PC-3 (cell line): ENCODE results near the gene SP140. TPM values are rescaled to one million over a fixed set of nuclear protein-coding genes. Genes with fewer than 3 reads are reported as not detected.

Source experiments
- ATAC-seq: fragments of 200-7000 bp; cut with Tn5 transposase; 2 replicates; pipeline ENCODE4 v1.9.1; 2020; ENCODE audit warnings: mild to moderate bottlenecking, moderate library complexity
- BruUV-seq: library from RNA; stranded (reverse); fragments of 400-500 nt; replicated peaks from 2 replicates; lab custom pipeline; 2021; lab: Mats Ljungman, UMichigan
- CTCF ChIA-PET: fragments of 300-600 bp; sonication (Branson Sonifier 250); formaldehyde crosslinking; loops from one replicate; lab custom pipeline; 2022; ENCODE audit warnings: antibody characterized with exemption; lab: Charles Lee
- POLR2A ChIA-PET: fragments of 300-600 bp; sonication (Branson Sonifier 250); formaldehyde crosslinking; loops from one replicate; lab custom pipeline; 2022; ENCODE audit warnings: antibody characterized with exemption; ENCODE audit not compliant: unreplicated experiment; lab: Charles Lee
- DNase-seq: peaks from one replicate; pipeline ENCODE4 v3.0.0-alpha.2; 2015
- H2AFZ ChIP-seq: fragments of 300-600 bp; sonication (generic); 2 replicates; pipeline ENCODE4 v1.6.0; 2016; ENCODE audit warnings: antibody characterized with exemption, low read length
- H3F3A ChIP-seq: fragments of 300-600 bp; sonication (generic); one replicate; pipeline ENCODE4 v1.6.0; 2017; ENCODE audit warnings: antibody characterized with exemption, low read length, control low read depth, mild to moderate bottlenecking; ENCODE audit not compliant: unreplicated experiment
- H3K27ac ChIP-seq: fragments of 300-600 bp; sonication (generic); 2 replicates; pipeline ENCODE4 v1.5.1; 2016; ENCODE audit warnings: mild to moderate bottlenecking, low read length
- H3K27me3 ChIP-seq: fragments of 300-600 bp; sonication (generic); 2 replicates; pipeline ENCODE4 v1.6.1; 2016; ENCODE audit warnings: low read length, mixed read lengths
- H3K36me3 ChIP-seq: fragments of 300-600 bp; sonication (generic); 2 replicates; pipeline ENCODE4 v1.6.1; 2016; ENCODE audit warnings: low read depth, mixed run types, low read length, mixed read lengths
- H3K4me1 ChIP-seq: fragments of 300-600 bp; sonication (generic); 2 replicates; pipeline ENCODE4 v1.5.1; 2016; ENCODE audit warnings: low read length; ENCODE audit not compliant: insufficient read depth
- H3K4me2 ChIP-seq: fragments of 300-600 bp; sonication (generic); 2 replicates; pipeline ENCODE4 v1.6.0; 2016; ENCODE audit warnings: low read length
- H3K4me3 ChIP-seq: fragments of 300-600 bp; sonication (generic); 2 replicates; pipeline ENCODE4 v1.5.1; 2016; ENCODE audit warnings: mild to moderate bottlenecking, low read length, mixed read lengths
- H3K79me2 ChIP-seq: fragments of 300-600 bp; sonication (generic); 2 replicates; pipeline ENCODE4 v1.6.1; 2017; ENCODE audit warnings: low read length, mixed read lengths
- H3K9ac ChIP-seq: fragments of 300-600 bp; sonication (generic); 2 replicates; pipeline ENCODE4 v1.6.0; 2016; ENCODE audit warnings: mild to moderate bottlenecking, low read length
- H3K9me2 ChIP-seq: fragments of 300-600 bp; sonication (generic); replicated peaks from 2 replicates; pipeline ENCODE4 v1.6.1; 2016; ENCODE audit warnings: mixed run types, low read length, mixed read lengths
- H3K9me3 ChIP-seq: fragments of 300-600 bp; sonication (generic); 2 replicates; pipeline ENCODE4 v1.6.1; 2016; ENCODE audit warnings: low read length, mixed read lengths
- H4K20me1 ChIP-seq: fragments of 300-600 bp; sonication (generic); 2 replicates; pipeline ENCODE4 v1.6.1; 2016; ENCODE audit warnings: low read length, mixed read lengths
- CTCF ChIP-seq: fragments of 300-600 bp; sonication (generic); conservative IDR thresholded peaks from 2 replicates; pipeline ENCODE4 v1.5.1; 2017; ENCODE audit warnings: antibody characterized with exemption, low read depth, mild to moderate bottlenecking, low read length
- EZH2 ChIP-seq: fragments of 300-600 bp; sonication (generic); IDR thresholded peaks from one replicate; pipeline ENCODE4 v1.6.1; 2017; ENCODE audit warnings: antibody characterized with exemption, mild to moderate bottlenecking, low read length; ENCODE audit not compliant: unreplicated experiment
- EZH2phosphoT487 ChIP-seq: fragments of 300-600 bp; sonication (generic); IDR thresholded peaks from 2 replicates; pipeline ENCODE4 v1.6.1; 2018; ENCODE audit warnings: mild to moderate bottlenecking, antibody characterized with exemption, low read length, borderline replicate concordance
- intact Hi-C: fragments of 100-400 bp; cut with micrococcal nuclease; formaldehyde crosslinking; loops from 2 replicates; pipeline ENCODE4 v1.9.0; 2023
- total RNA-seq: library from RNA; depleted of rRNA; stranded (reverse); fragments of >200 nt; gene quantifications from 2 replicates; pipeline ENCODE4 v1.2.3, GENCODE V29; 2014

Gene SP140
- total RNA-seq, 1 experiment from 2014 or later: not detected

- TF ChIP-seq CTCF (no peak), EZH2 (no peak), EZH2phosphoT487 (no peak)
- Histone ChIP-seq H3K79me2 (no peaks in the 10 kb centered on the region), H3K4me1 (0 out of 2 replicates have a peak, but pooled peaks cover 5% of the 10 kb centered on the region), H3K9me3 (no peaks in the 10 kb centered on the region), H2AFZ (no peak overlapping the region), H3K4me3 (no peak overlapping the region), H3K9me2 (no peaks in the 10 kb centered on the region), H3K4me2 (no peak overlapping the region), H4K20me1 (no peaks in the 10 kb centered on the region), H3F3A (no peaks in the 10 kb centered on the region), H3K27ac (no peak overlapping the region), H3K36me3 (no peaks in the 10 kb centered on the region), H3K27me3 (no peaks in the 10 kb centered on the region), H3K9ac (no peak overlapping the region)
- DNase-seq (no peak), ATAC-seq (no peak)
- ChIA-PET POLR2A (no interaction called here), CTCF (no interaction called here)
- intact Hi-C loops: loop anchor here (10.0 kb wide), 1 partner anchor 198 kb away; the partner anchor contains the start of gene SP100
- BruUV-seq: no TSS peak
These were observed 9.0 kb upstream of the SP140 start for GRCh38 chr2:230216489-230216888.

- no TSS peak for BruUV-seq
- POLR2A ChIA-PET: no interaction called here
- H3K36me3 ChIP-seq: no peaks in the 10 kb centered on the region
- H2AFZ ChIP-seq: no peak overlapping the region
- TF ChIP-seq EZH2phosphoT487 (no peak), EZH2 (no peak), CTCF (no peak)
- no peaks in the 10 kb centered on the region for H3K9me2 ChIP-seq
- DNase-seq (no peak), ATAC-seq (no peak)
- 0 out of 2 replicates have a peak, but pooled peaks cover 5% of the 10 kb centered on the region for H3K4me1 ChIP-seq
- H3F3A ChIP-seq: no peaks in the 10 kb centered on the region
- H3K27ac ChIP-seq: no peak overlapping the region
- no peak overlapping the region for H3K4me3 ChIP-seq
- H3K4me2 ChIP-seq: no peak overlapping the region
- CTCF ChIA-PET: no interaction called here
- no peaks in the 10 kb centered on the region for H4K20me1 ChIP-seq
- intact Hi-C loops: loop anchor here (10.0 kb wide), 1 partner anchor 197 kb away; the partner anchor contains the start of gene SP100
- no peaks in the 10 kb centered on the region for H3K79me2 ChIP-seq
- no peak overlapping the region for H3K9ac ChIP-seq
- no peaks in the 10 kb centered on the region for H3K9me3 ChIP-seq
- no peaks in the 10 kb centered on the region for H3K27me3 ChIP-seq
These were observed 8.1 kb upstream of the SP140 start for GRCh38 chr2:230217424-230217823.

GRCh38 chr2:230218421-230218820 lies 7.1 kb upstream of the SP140 start:
- no peaks in the 10 kb centered on the region for H3K27me3 ChIP-seq
- intact Hi-C loops: loop anchor here (10.0 kb wide), 1 partner anchor 196 kb away; the partner anchor contains the start of gene SP100
- DNase-seq (no peak), ATAC-seq (no peak)
- no TSS peak for BruUV-seq
- CTCF ChIA-PET: no interaction called here
- no peak overlapping the region for H3K27ac ChIP-seq
- H3K4me3 ChIP-seq: no peak overlapping the region
- POLR2A ChIA-PET: no interaction called here
- TF ChIP-seq EZH2: no peak
- no peak for TF ChIP-seq CTCF
- no peak for TF ChIP-seq EZH2phosphoT487
- no peaks in the 10 kb centered on the region for H3K9me3 ChIP-seq
- H3K9ac ChIP-seq: no peak overlapping the region
- H3K36me3 ChIP-seq: no peaks in the 10 kb centered on the region
- no peaks in the 10 kb centered on the region for H3K9me2 ChIP-seq
- no peak overlapping the region for H2AFZ ChIP-seq
- H3F3A ChIP-seq: no peaks in the 10 kb centered on the region
- no peaks in the 10 kb centered on the region for H4K20me1 ChIP-seq
- H3K4me2 ChIP-seq: no peak overlapping the region
- H3K79me2 ChIP-seq: no peaks in the 10 kb centered on the region
- 0 out of 2 replicates have a peak, but pooled peaks cover 9% of the 10 kb centered on the region for H3K4me1 ChIP-seq
